Fibroblast of skin of left quadriceps (primary cell): ENCODE measurements around the gene NEURL1.
A peak's percentile ranks its signal among the peaks of the same experiment; 100 is the strongest.

Source experiments
- DNase-seq, 2 experiments: peaks; one replicate each; pipeline ENCODE4 v3.0.0-alpha.2; 2013; ENCODE audit warnings: low read depth in 2 of 2

Gene NEURL1

GRCh38 chr10:103546401-103546800 lies 52.9 kb downstream of the NEURL1 start:
- no peak for DNase-seq

GRCh38 chr10:103547391-103547946 lies 54.0 kb downstream of the NEURL1 start:
- no peak for DNase-seq

DNA sequence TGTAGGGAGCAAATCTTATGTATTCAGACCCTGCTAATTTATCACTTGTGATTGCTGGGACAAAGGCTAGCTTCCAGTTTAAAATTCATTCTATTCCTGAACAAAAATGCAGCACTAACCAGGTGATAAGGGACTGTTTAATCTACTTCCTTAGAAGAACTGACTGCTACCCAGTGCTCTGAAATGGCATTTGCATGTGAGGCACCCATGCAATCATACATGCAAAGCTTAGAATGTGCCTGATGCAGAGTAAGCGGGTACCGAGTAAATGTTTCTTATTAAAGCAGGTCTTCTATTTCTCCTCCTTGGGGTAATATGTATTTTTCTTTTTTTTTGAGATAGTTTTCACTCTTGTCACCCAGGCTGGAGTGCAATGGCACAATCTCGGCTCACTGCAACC lies 54.5 kb downstream of the NEURL1 start:
- DNase-seq = no peak

DNA sequence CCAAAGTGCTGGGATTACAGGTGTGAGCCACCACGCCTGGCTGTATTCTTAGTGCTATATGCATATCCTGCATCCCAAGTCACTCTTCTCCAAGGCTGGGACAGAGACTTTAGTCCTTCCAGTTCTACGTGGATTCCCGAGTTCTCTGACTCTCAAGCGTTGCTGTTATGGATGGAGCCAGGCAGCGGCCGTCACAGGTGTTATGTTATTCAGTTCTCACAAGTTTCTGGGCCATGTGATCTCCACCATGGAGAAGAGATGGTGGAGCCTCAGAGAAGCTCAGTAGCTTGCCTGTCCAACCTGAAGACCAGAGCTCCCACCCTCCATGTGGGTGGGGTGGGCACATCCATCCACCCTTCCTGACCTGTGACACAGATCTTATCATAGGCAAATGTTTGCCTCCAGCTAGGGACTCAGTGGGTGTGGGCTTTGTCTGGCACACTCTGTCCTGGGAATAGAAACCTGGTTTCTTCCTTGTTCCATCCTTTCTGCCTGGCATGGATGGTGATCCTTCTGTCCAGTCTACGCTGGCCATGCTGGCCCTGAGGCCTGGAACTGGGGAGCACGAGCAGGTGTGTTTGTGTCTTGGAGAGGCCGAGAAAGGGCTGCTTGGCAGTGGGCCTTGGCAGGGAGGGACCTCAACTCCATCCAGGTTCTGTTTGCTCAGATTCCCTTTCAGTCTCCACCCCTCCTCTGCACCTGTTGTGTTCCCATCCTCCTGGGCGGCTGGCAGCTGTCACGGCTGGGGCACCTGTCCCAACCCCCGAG lies 55.3 kb downstream of the NEURL1 start:
- no peak for DNase-seq

DNA sequence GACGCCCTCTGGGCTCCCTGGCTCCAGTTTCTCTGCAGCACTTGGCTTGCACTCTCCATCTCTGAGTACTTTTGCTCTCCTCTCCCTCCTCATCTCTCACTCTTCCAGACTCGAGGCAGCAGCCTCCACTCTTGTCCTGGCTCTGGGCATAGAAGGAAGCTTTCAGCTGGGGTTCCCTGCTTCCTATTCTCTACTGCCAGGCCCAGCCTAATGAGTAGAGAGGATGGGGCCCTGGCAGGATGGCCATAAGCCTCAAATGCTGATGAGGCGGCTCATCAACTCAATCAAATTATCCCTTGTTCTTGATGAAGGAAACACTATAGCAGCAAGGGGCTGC lies 55.8 kb downstream of the NEURL1 start:
- no peak for DNase-seq

GRCh38 chr10:103550229-103550628 lies 56.7 kb downstream of the NEURL1 start:
- DNase-seq = no peak

DNA sequence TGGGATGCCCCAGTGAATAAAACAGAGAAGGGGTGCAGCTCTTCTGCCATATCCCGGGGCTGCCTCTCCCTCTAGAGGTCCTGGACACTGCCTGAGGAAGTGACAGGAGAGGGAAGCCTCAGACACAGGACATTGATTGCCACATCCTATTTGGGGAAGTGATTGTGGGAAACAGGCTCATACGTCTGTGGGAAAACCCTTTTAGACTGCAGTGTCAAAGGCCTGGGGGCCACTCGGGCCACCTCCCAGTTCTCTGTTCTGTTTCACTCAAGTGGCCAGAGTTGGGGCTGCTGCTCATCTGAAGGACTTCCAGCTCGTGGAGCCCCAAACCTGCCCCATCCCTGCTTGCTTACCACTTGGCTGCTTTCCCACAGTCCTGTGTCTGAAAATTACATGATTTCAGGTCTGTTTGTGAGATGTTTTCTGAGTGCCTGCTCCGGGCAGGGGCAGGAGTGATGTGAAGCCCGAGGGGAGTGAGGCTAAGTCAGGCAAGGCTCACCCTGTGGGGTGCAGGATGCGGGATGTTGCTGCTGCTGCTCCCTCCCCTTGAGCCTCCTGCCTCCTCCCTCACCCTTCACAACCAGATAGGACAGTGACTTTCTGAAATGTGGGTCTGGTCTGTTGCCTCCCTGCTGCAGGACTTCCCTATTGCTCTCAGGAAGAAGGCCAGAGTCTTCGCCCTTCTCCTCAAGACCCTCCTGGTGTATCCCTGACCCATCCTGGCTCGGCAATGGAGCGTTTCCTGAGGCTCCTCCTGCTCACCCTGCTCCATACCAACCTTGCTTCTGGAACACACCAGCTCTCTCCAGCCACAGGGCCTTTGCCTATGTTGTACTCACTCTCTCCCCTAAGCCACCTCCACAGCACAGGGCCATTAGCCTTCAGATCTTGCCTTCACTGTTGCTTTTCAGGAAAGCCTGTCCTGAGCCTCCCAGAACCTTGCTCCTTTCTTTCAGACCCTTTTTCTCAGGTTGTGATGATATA lies 58.4 kb downstream of the NEURL1 start:
- no peak for DNase-seq

DNA sequence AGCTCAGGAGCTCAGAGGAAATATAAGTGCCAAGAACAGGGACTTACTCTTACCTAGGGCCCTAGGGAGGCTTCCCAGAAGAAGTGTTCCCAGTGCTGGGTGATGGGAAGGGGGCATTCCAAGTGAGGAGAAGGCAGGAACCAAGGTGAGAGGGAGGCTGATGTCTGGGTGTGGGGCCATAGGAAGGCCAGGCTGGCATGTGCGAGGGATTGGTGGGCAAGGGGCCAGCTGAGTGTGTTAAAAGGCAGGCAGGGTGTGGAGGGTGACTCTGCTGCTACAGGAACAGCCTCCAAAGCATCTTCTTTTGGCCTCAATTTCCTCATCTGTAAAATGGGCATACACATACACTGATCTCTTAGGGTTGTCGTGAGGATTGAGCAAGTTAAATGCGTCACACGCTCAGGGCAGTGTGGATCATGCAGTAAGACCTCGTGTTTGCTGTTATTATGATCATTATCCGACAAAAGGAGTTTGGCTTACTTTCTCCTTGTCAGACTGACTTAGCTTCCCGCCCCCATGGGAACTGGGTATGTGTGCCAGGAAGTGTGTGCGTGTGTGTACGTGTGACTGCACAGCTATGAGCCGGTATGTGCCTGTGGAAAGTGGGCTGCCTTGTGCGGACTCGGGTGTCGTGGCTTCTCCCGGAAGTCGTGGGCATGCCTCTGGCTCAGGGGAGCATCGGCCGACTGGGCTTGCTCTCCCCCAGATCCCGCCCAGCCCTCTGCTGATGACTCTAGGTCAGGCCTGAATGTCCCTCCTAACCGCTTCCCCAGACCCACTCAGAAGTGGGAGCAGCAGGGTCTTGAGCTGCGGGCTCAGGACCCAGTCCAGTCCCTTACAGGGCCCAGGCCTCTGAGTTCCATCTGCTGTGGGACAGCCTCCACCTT lies 59.6 kb downstream of the NEURL1 start:
- no peak for DNase-seq

DNA sequence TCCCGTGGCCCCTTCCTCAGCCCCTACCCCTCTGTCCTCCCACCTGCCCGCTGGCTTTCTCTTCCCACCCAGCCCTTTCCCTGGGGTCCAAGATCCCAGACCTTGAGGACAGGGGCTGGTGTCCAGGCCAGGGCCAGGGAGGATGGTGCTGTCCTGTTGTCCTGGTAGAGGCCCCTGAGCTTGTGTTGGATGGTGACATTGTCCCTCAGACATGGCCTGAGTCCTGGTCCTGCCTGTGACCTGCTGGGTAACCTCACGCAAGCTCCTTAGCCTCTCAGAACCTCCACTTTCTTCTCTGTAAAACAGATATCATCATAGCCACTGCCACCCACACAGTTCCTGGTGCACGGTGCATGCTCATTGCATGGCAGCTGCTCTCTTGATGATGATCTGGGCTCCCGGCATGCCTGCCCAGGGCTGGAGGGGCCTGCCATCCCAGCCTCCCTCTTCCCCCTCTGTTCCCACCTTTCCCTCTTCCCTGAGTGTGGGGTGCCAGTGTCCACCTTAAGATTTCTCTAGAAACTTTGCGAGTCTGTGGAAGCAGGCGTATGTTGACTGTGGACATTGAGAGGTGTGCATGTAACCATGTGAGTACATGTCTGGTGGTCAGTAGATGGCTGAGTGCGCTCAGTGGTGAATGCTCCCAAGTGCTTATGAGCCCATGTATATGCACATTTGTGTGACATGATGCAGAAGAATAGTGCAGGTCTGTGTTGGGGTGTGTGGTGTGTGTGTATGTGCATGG lies 60.4 kb downstream of the NEURL1 start:
- DNase-seq = no peak

DNA sequence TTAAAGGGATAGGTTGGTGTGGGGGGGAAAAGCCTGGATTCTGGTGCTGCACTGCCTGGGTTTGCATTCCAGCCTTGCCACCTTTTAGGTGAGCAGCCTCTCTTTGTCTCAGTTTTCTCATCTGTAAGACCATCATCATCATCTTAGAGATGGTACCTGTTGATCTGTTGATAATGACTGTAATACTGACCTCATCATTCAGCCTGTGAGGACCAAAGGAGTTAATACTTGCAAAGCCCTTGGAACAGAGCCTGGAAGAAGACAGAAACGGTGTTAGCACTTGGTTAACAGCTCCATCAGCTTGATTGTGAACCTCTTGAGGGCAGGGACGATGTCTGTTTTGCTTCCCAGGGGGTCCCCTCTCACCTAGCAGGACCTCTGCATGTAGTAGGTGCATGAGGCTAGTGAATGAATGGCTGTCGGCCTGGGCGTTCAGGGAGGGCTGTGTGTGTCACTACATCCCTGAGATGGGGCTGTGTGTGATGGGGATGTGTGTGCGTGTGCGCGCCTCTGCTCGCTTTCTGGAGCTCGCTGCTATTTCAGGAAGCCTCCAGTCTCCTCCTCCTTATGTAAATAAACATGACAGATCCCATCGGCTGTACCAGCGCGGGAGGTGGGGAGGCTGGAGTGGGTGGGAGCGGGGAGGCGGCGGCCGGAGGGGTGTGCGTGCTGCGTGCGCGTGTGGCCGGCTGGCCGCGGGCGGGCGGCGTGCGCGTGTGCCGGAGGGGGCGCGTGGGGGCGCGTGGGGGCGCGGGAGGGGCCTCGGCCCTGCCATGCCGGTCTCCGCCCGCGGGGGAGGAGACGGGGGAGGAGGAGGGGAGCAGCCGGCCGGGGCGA lies 61.2 kb downstream of the NEURL1 start:
- DNase-seq = peak; percentile 24

- DNase-seq = no peak
Measured at GRCh38 chr10:103555325-103555649, 61.8 kb downstream of the NEURL1 start.

DNA sequence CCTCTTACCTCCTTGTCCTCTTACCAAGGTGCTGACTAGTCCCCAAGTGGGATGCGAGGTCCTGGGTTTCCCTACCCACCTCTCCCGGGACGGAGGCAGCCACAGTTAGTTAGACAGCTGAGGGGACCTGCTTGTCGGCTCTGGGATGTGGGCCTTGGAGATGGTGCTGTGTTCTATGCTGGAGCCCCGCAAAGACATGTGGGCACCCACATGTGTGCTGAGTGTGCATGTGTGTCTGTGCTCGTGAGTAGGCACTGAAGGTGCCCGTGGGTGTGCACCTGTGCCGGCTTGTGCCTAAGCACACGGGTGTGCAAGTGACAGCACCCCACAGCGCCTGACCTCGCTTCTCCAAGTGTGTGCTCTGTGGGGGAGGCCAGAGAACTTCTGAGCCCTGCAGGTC lies 62.2 kb downstream of the NEURL1 start:
- DNase-seq = no peak

- DNase-seq = no peak
Measured at GRCh38 chr10:103556383-103557007, 63.0 kb downstream of the NEURL1 start.

GRCh38 chr10:103557455-103557854 lies 64.0 kb downstream of the NEURL1 start:
- DNase-seq = no peak

GRCh38 chr10:103558911-103559310 lies 65.4 kb downstream of the NEURL1 start:
- no peak for DNase-seq

DNA sequence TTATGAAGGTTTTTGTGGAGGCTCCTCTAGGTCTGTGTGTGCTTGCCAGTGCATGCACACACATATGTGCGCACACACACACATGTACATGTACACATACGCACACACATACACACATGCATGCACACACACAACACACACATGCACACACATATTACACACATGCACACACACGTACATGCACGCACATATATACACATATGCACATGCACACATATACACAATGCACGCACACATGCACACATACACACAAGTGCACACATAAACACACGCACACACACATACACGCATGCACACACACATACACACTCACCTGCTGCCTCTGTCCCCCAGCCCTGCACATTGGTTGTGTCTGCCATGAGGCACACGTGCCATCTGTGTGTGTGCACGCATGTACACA lies 66.3 kb downstream of the NEURL1 start:
- no peak for DNase-seq

DNA sequence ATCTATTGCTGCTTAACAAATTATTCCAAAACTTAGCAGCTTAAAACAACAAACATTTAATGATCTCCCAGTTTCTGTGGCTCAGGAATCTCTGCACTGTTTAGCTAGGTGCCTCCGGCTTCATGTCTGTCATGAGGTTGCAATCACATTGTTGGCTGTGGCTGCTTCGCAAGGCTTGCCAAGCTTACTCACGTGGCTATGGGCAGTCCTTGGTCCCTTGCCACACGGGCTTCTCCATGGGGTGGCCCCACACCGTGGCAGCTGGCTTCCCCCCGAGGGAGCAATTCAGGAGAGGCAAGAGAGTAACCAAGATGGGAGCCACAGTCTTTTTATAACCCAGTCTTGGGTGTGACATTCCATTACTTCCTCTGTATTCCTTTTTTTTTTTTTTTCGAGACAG lies 67.4 kb downstream of the NEURL1 start:
- no peak for DNase-seq

DNA sequence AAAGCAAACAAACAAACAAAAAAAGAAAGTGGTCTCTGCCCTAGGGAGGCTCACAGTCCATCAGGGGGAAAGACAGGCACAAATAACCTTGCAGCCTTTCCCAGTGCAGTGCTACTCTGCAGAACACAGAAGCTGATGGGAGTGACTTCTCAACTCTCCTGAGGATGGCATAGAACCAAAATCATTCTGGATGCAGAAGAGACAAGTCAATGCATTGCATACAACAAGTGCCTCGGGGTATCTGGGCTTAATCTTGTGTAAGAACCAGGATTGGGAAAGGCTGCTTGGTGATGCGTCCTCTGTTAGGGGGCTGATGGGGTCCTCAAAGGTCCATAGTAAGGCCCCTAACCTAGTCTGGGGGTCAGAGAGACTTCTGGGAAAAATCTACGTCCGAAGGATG lies 68.9 kb downstream of the NEURL1 start:
- DNase-seq = no peak

GRCh38 chr10:103563231-103564115 lies 70.0 kb downstream of the NEURL1 start:
- no peak for DNase-seq
